Mesothelial cell of epicardium (in vitro differentiated cells): ENCODE data around the gene NFKB1. TPM values are rescaled to one million over a fixed set of nuclear protein-coding genes. Genes with fewer than 3 reads are reported as not detected.
"Not testable (repeated sequence)": the region's sequence is repeated elsewhere in the genome, so short reads cannot be mapped to it uniquely, and the experiment has no call there.

Experiments
- DNase-seq, 2 experiments: peaks; one replicate each; pipeline ENCODE4 v3.0.0; 2021; ENCODE audit warnings: low spot score in 2 of 2; ENCODE audit not compliant: unreplicated experiment in 2 of 2
- H3K27ac Mint-ChIP-seq: 2 replicates; pipeline ENCODE4 v1.8.0; 2021; ENCODE audit warnings: mixed read lengths
- H3K27me3 Mint-ChIP-seq: 2 replicates; pipeline ENCODE4 v1.8.0; 2021; ENCODE audit warnings: low read depth, mixed read lengths
- H3K36me3 Mint-ChIP-seq: 2 replicates; pipeline ENCODE4 v1.8.0; 2021; ENCODE audit warnings: mixed read lengths
- H3K4me1 Mint-ChIP-seq: 2 replicates; pipeline ENCODE4 v1.8.0; 2021; ENCODE audit warnings: mixed read lengths
- H3K4me3 Mint-ChIP-seq: 2 replicates; pipeline ENCODE4 v1.8.0; 2021; ENCODE audit warnings: mild to moderate bottlenecking, moderate library complexity, mixed read lengths
- H3K9me3 Mint-ChIP-seq: 2 replicates; pipeline ENCODE4 v1.8.0; 2021; ENCODE audit warnings: mixed read lengths
- CTCF ChIP-seq: fragments of 200-600 bp; sonication (generic); IDR thresholded peaks from one replicate; pipeline ENCODE4 v1.5.0; 2021; ENCODE audit warnings: antibody characterized with exemption; ENCODE audit not compliant: unreplicated experiment
- total RNA-seq: library from RNA; stranded (reverse); gene quantifications from 3 replicates; pipeline ENCODE4 v1.2.1, GENCODE V29; 2021

NFKB1 gene
- total RNA-seq, 1 donor from 2014 or later = 30.9 TPM

- no peaks in the 10 kb centered on the region for H3K27me3 Mint-ChIP-seq
- no peak overlapping the region for H3K27ac Mint-ChIP-seq
- H3K9me3 Mint-ChIP-seq = no peaks in the 10 kb centered on the region
- no peak for TF ChIP-seq CTCF
- no peaks in the 10 kb centered on the region for H3K4me1 Mint-ChIP-seq
- peaks cover 41% of the 10 kb centered on the region for H3K36me3 Mint-ChIP-seq
- H3K4me3 Mint-ChIP-seq = no peak overlapping the region
- no peak for DNase-seq
These were observed 108.8 kb downstream of the NFKB1 start for GRCh38 chr4:102610007-102610406.

- no peak for TF ChIP-seq CTCF
- no peak overlapping the region for H3K27ac Mint-ChIP-seq
- no peak for DNase-seq
- H3K27me3 Mint-ChIP-seq = no peaks in the 10 kb centered on the region
- peaks cover 44% of the 10 kb centered on the region for H3K36me3 Mint-ChIP-seq
- H3K9me3 Mint-ChIP-seq = no peaks in the 10 kb centered on the region
- H3K4me1 Mint-ChIP-seq = no peaks in the 10 kb centered on the region
- no peak overlapping the region for H3K4me3 Mint-ChIP-seq
These were observed 109.3 kb downstream of the NFKB1 start for GRCh38 chr4:102610476-102610875.

GRCh38 chr4:102612210-102612609 lies 111.1 kb downstream of the NFKB1 start:
- H3K4me1 Mint-ChIP-seq = no peaks in the 10 kb centered on the region
- no peak for TF ChIP-seq CTCF

GRCh38 chr4:102612824-102613366 lies 111.7 kb downstream of the NFKB1 start:
- Mint-ChIP-seq H3K4me3 (no peak overlapping the region), H3K4me1 (no peaks in the 10 kb centered on the region), H3K27ac (no peak overlapping the region), H3K9me3 (no peaks in the 10 kb centered on the region), H3K36me3 (peaks cover 42% of the 10 kb centered on the region), H3K27me3 (no peaks in the 10 kb centered on the region)
- no peak for DNase-seq
- TF ChIP-seq CTCF = no peak

More at GRCh38 chr4:102612210-102612609, 111.1 kb downstream of the NFKB1 start:
- no peaks in the 10 kb centered on the region for H3K27me3 Mint-ChIP-seq
- no peak overlapping the region for H3K27ac Mint-ChIP-seq
- H3K4me3 Mint-ChIP-seq = no peak overlapping the region
- H3K36me3 Mint-ChIP-seq = peaks cover 42% of the 10 kb centered on the region
- no peaks in the 10 kb centered on the region for H3K9me3 Mint-ChIP-seq
- DNase-seq = no peak

GRCh38 chr4:102614801-102615200 lies 113.6 kb downstream of the NFKB1 start:
- H3K27me3 Mint-ChIP-seq = no peaks in the 10 kb centered on the region
- no peak overlapping the region for H3K4me3 Mint-ChIP-seq
- no peaks in the 10 kb centered on the region for H3K4me1 Mint-ChIP-seq
- no peak for TF ChIP-seq CTCF
- no peak for DNase-seq
- H3K36me3 Mint-ChIP-seq = peaks cover 39% of the 10 kb centered on the region
- no peak overlapping the region for H3K27ac Mint-ChIP-seq
- no peaks in the 10 kb centered on the region for H3K9me3 Mint-ChIP-seq

GRCh38 chr4:102616636-102617035 lies 115.5 kb downstream of the NFKB1 start:
- Mint-ChIP-seq H3K4me1 (peaks cover 10% of the 10 kb centered on the region), H3K36me3 (peaks cover 31% of the 10 kb centered on the region), H3K9me3 (no peaks in the 10 kb centered on the region), H3K4me3 (no peak overlapping the region), H3K27ac (no peak overlapping the region), H3K27me3 (no peaks in the 10 kb centered on the region)
- no peak for TF ChIP-seq CTCF
- no peak for DNase-seq

GRCh38 chr4:102619021-102619420 lies 117.9 kb downstream of the NFKB1 start:
- not testable (repeated sequence) for DNase-seq
- H3K36me3 Mint-ChIP-seq = peaks cover 18% of the 10 kb centered on the region

GRCh38 chr4:102619776-102620631 lies 118.8 kb downstream of the NFKB1 start:
- not testable (repeated sequence) for H3K27me3 Mint-ChIP-seq, DNase-seq, H3K4me3 Mint-ChIP-seq, H3K9me3 Mint-ChIP-seq, H3K27ac Mint-ChIP-seq, H3K36me3 Mint-ChIP-seq
- peaks cover 11% of the 10 kb centered on the region for H3K4me1 Mint-ChIP-seq

More at GRCh38 chr4:102619021-102619420, 117.9 kb downstream of the NFKB1 start:
- H3K27me3 Mint-ChIP-seq, H3K27ac Mint-ChIP-seq, H3K9me3 Mint-ChIP-seq, H3K4me3 Mint-ChIP-seq: not testable (repeated sequence)
- H3K4me1 Mint-ChIP-seq = peaks cover 11% of the 10 kb centered on the region
